Body of pancreas (tissue), 4 donors: ENCODE measurements around the gene GNAI2.

Experiments used
- CTCF ChIP-seq, 7 experiments: fragments of 450-650 bp in 4 of 7; fragments of 200-600 bp in 3 of 7; sonication (generic) in 3 of 7; IDR thresholded peaks; one replicate each; pipeline ENCODE4 v1.5.1; 2016 to 2019; ENCODE audit warnings: antibody characterized with exemption in 7 of 7
- POLR2A ChIP-seq, 3 donors: fragments of 450-650 bp; IDR thresholded peaks; one replicate each; pipeline ENCODE4 v1.6.1; 2016; ENCODE audit warnings: antibody characterized with exemption in 3 of 3, mild to moderate bottlenecking in 2 of 3

GRCh38 chr3:50203113-50203808, 32.7 kb upstream of the GNAI2 start:
- TF ChIP-seq CTCF (IDR thresholded peaks at IDR 0.05) (no peak), POLR2A (IDR thresholded peaks at IDR 0.05) (peak; percentile 22 to 51 (median 46))
